HepG2 (cell line): Measurements from ENCODE around the gene ADAMTS12. TPM values are rescaled to one million over a fixed set of nuclear protein-coding genes. Genes with fewer than 3 reads are reported as not detected.

Source experiments
- ATAC-seq: fragments of 200-7000 bp; cut with Tn5 transposase; 3 replicates; pipeline ENCODE4 v1.9.1; 2020; ENCODE audit warnings: mild to moderate bottlenecking, moderate library complexity
- BruUV-seq: library from RNA; stranded (reverse); fragments of 400-500 nt; replicated peaks from 2 replicates; lab custom pipeline; 2021; lab: Mats Ljungman, UMichigan
- CTCF ChIA-PET: fragments of 300-600 bp; formaldehyde crosslinking; extraction: SDS; loops from one replicate; lab custom pipeline; 2021; ENCODE audit warnings: low total read pairs, inconsistent platforms, low intra/inter-chr PET ratio; lab: Yijun Ruan, JAX
- POLR2A ChIA-PET: fragments of 350-600 bp; sonication (Branson Sonifier 250); formaldehyde crosslinking; loops from one replicate; lab custom pipeline; 2020; ENCODE audit warnings: antibody characterized with exemption, inconsistent platforms; lab: Yijun Ruan, JAX
- DNase-seq: peaks from one replicate; pipeline ENCODE4 v3.0.0-alpha.2; 2015; ENCODE audit warnings: low spot score
- FAIRE-seq: peaks from 3 replicates; lab custom pipeline; 2011; peaks lifted over from hg19 to GRCh38; lab: Jason Lieb, UNC
- H2AFZ ChIP-seq: one replicate; pipeline ENCODE4 v1.6.1; 2011; ENCODE audit warnings: low read length, inconsistent platforms
- H3K27ac ChIP-seq: fragments of 300-600 bp; 3 replicates; pipeline ENCODE4 v1.8.0; 2011; ENCODE audit warnings: mixed run types, mild to moderate bottlenecking, mixed read lengths, low read length, inconsistent platforms; ENCODE audit not compliant: insufficient read depth; ENCODE audit errors: extremely low read length
- H3K27me3 ChIP-seq, 2 experiments: fragments of 200-600 bp in 1 of 2; 2 replicates in 1 of 2; 3 replicates in 1 of 2; pipeline versions ENCODE4 v1.6.0 to v1.8.0; 2011; ENCODE audit warnings: low read length in 2 of 2, mild to moderate bottlenecking in 2 of 2, moderate library complexity in 2 of 2, inconsistent platforms in 1 of 2; ENCODE audit not compliant: insufficient read depth in 2 of 2, control insufficient read depth in 1 of 2
- H3K36me3 ChIP-seq, 2 experiments: fragments of 200-600 bp in 1 of 2; replicated peaks in 1 of 2; 2 replicates in 1 of 2; 3 replicates in 1 of 2; pipeline versions ENCODE4 v1.5.1 to v1.8.0; 2011; ENCODE audit warnings: low read length in 2 of 2, inconsistent platforms in 1 of 2; ENCODE audit not compliant: insufficient read depth in 2 of 2, control insufficient read depth in 1 of 2
- H3K4me1 ChIP-seq: 2 replicates; pipeline ENCODE4 v1.5.1; 2012; ENCODE audit warnings: low read length, inconsistent platforms; ENCODE audit not compliant: insufficient read depth
- H3K4me2 ChIP-seq: 2 replicates; pipeline ENCODE4 v1.6.0; 2011; ENCODE audit warnings: low read depth, low read length, inconsistent platforms
- H3K4me3 ChIP-seq, 3 experiments: fragments of 200-600 bp in 1 of 3; sonication (generic), shearing (Covaris generic) in 1 of 3; replicated peaks in 1 of 3; 2 replicates each; pipeline ENCODE4 v1.5.1; 2011 to 2016; ENCODE audit warnings: low read length in 3 of 3, inconsistent platforms in 2 of 3, low read depth in 2 of 3, mild to moderate bottlenecking in 2 of 3, control low read depth in 1 of 3, mixed read lengths in 1 of 3; ENCODE audit not compliant: insufficient read depth in 1 of 3
- H3K79me2 ChIP-seq: one replicate; pipeline ENCODE4 v1.6.1; 2011; ENCODE audit warnings: low read length, inconsistent platforms; ENCODE audit not compliant: insufficient read depth
- H3K9ac ChIP-seq: 2 replicates; pipeline ENCODE4 v1.6.0; 2011; ENCODE audit warnings: mild to moderate bottlenecking, low read depth, low read length, inconsistent platforms; ENCODE audit not compliant: insufficient read depth
- H3K9me3 ChIP-seq: 2 replicates; pipeline ENCODE4 v1.5.1; 2012; ENCODE audit warnings: mild to moderate bottlenecking, low read length
- H4K20me1 ChIP-seq: 2 replicates; pipeline ENCODE4 v1.6.0; 2011; ENCODE audit warnings: inconsistent platforms, mild to moderate bottlenecking, low read length, moderate library complexity; ENCODE audit not compliant: insufficient read depth
- CBX5 ChIP-seq: sonication (generic); formaldehyde crosslinking; IDR thresholded peaks from 2 replicates; pipeline ENCODE4 v1.4.0; 2020; ENCODE audit warnings: missing genetic modification reagents, borderline replicate concordance
- ELF3 ChIP-seq: IDR thresholded peaks from 2 replicates; pipeline ENCODE4 v1.6.1; 2016; ENCODE audit warnings: missing genetic modification reagents, missing compliant biosample characterization
- GATA4 ChIP-seq: sonication (generic); IDR thresholded peaks from 2 replicates; pipeline ENCODE4 v1.6.1; 2016; ENCODE audit warnings: antibody characterized with exemption, low read depth, borderline replicate concordance
- GTF2F1 ChIP-seq: fragments of 150-350 bp; IDR thresholded peaks from 2 replicates; pipeline ENCODE4 v1.6.1; 2014; ENCODE audit warnings: low read length
- ISL2 ChIP-seq: sonication (generic); formaldehyde crosslinking; IDR thresholded peaks from 2 replicates; pipeline ENCODE4 v1.5.0; 2020; ENCODE audit warnings: missing genetic modification reagents
- KLF6 ChIP-seq: IDR thresholded peaks from 2 replicates; pipeline ENCODE4 v1.8.0; 2016; ENCODE audit warnings: missing biosample characterization, missing genetic modification reagents
- MAFF ChIP-seq: IDR thresholded peaks from 2 replicates; pipeline ENCODE4 v1.6.1; 2011; ENCODE audit warnings: low read depth, low read length, improper control_type of control experiment
- RAD21 ChIP-seq: fragments of 450-650 bp; formaldehyde crosslinking; IDR thresholded peaks from 2 replicates; pipeline ENCODE4 v1.5.0; 2020; ENCODE audit warnings: mild to moderate bottlenecking
- SAP130 ChIP-seq: IDR thresholded peaks from 2 replicates; pipeline ENCODE4 v1.6.1; 2016; ENCODE audit warnings: low read depth
- SP4 ChIP-seq: sonication (generic); formaldehyde crosslinking; IDR thresholded peaks from 2 replicates; pipeline ENCODE4 v1.8.1; 2023; ENCODE audit warnings: mild to moderate bottlenecking, missing genetic modification reagents
- TMF1 ChIP-seq: sonication (generic); formaldehyde crosslinking; IDR thresholded peaks from 2 replicates; pipeline ENCODE4 v1.8.1; 2022; ENCODE audit warnings: low read depth, missing genetic modification reagents
- ZBTB42 ChIP-seq: sonication (generic); formaldehyde crosslinking; IDR thresholded peaks from 2 replicates; pipeline ENCODE4 v1.5.0; 2020; ENCODE audit warnings: mild to moderate bottlenecking, missing genetic modification reagents
- ZNF121 ChIP-seq: sonication (generic); formaldehyde crosslinking; IDR thresholded peaks from 2 replicates; pipeline ENCODE4 v1.5.0; 2020; ENCODE audit warnings: mild to moderate bottlenecking, missing genetic modification reagents
- ZNF83 ChIP-seq: sonication (generic); formaldehyde crosslinking; IDR thresholded peaks from 2 replicates; pipeline ENCODE4 v1.4.0; 2020; ENCODE audit warnings: missing genetic modification reagents, mild to moderate bottlenecking, borderline replicate concordance
- WGBS: methylation state at CpG from one replicate; pipeline ENCODE4 v1.1.6; 2017; ENCODE audit warnings: low lambda C conversion rate; 5-methylcytosine and 5-hydroxymethylcytosine counted together
- in situ Hi-C: cut with HindIII; loops from 2 replicates; pipeline ENCODE4 v1.10.0; 2017; ENCODE audit warnings: low pct_unique_long_range_greater_than_20kb; ENCODE audit not compliant: extremely low pct_ligation_motif_present
- intact Hi-C: fragments of 100-400 bp; cut with micrococcal nuclease; formaldehyde crosslinking; loops from one replicate; pipeline ENCODE4 v1.10.0; 2022; ENCODE audit not compliant: unreplicated experiment
- polyA plus RNA-seq, 8 experiments: library from polyadenylated mRNA; depleted of rRNA in 3 of 8; stranded (reverse) in 7 of 8; unstranded in 1 of 8; fragments of >200 nt; fragmentation: Illumina TruSeq in 4 of 8; extraction: Trizol in 4 of 8; gene quantifications; 2 replicates each; pipeline versions ENCODE4 v1.2.1 to v1.2.3, GENCODE V29; 2011 to 2016; ENCODE audit warnings: low read depth in 4 of 8, missing spikeins in 1 of 8, mixed read lengths in 1 of 8; ENCODE audit not compliant: insufficient read depth in 1 of 8
- total RNA-seq, 5 experiments: library from RNA; depleted of rRNA; stranded (reverse); fragments of >200 nt; fragmentation: Illumina TruSeq; extraction: Trizol; gene quantifications; 2 replicates each; pipeline ENCODE4 v1.2.3, GENCODE V29; 2016; ENCODE audit warnings: low read depth in 1 of 5

The ADAMTS12 gene
- total and polyA plus RNA-seq, 2 of the 13 experiments (the other 11 are each of a cell fraction or from before 2014, with no cell fraction given), result 0.03 TPM; not detected in 1

GRCh38 chr5:33891446-33891787 is 373 bp downstream of the ADAMTS12 start:
- Histone ChIP-seq H3K79me2 (no peaks in the 10 kb centered on the region), H3K9me3 (no peaks in the 10 kb centered on the region), H3K4me1 (no peaks in the 10 kb centered on the region), H4K20me1 (no peaks in the 10 kb centered on the region), H3K4me3 (no peak overlapping the region), H3K9ac (no peak overlapping the region), H3K36me3 (no peaks in the 10 kb centered on the region), H2AFZ (no peak overlapping the region), H3K4me2 (no peak overlapping the region), H3K27ac (no peak overlapping the region), H3K27me3 (peaks cover 1 to 17% of the 10 kb centered on the region in 2 experiments; a peak in 3 of 5 replicates)
- no peak for ATAC-seq
- intact Hi-C loops, result no loop called here
- TF ChIP-seq CBX5 (CRISPR knock-in tag) (no peak), MAFF (no peak), GATA4 (no peak), RAD21 (CRISPR knock-in tag) (no peak), ZNF83 (CRISPR knock-in tag) (no peak), SAP130 (no peak), GTF2F1 (no peak), ZNF121 (no peak), SP4 (CRISPR knock-in tag) (no peak), TMF1 (CRISPR knock-in tag) (no peak), KLF6 (no peak), ZBTB42 (CRISPR knock-in tag) (no peak), ELF3 (CRISPR knock-in tag) (no peak), ISL2 (CRISPR knock-in tag) (no peak)
- in situ Hi-C loops, result no loop called here
- no peak for DNase-seq
- CTCF ChIA-PET, result no interaction called here
- 68% methylated on average over 6 of the region's 6 CpGs for WGBS
- FAIRE-seq, result no peak
- POLR2A ChIA-PET, result no interaction called here
- no TSS peak for BruUV-seq
